NT2/D1 (cell line): ENCODE measurements around the gene CACNB3.

Experiments used
- DNase-seq: peaks from one replicate; pipeline ENCODE4 v3.0.0-alpha.2; 2011; ENCODE audit warnings: low read depth, low spot score
- H3K27me3 ChIP-seq: 2 replicates; pipeline ENCODE4 v1.6.0; 2011; ENCODE audit warnings: mild to moderate bottlenecking; ENCODE audit not compliant: insufficient read length, insufficient read depth
- H3K36me3 ChIP-seq: 2 replicates; pipeline ENCODE4 v1.6.1; 2011; ENCODE audit warnings: mild to moderate bottlenecking, low read length, mixed read lengths; ENCODE audit not compliant: insufficient read depth, insufficient read length
- H3K4me1 ChIP-seq: 2 replicates; pipeline ENCODE4 v1.5.1; 2011; ENCODE audit not compliant: insufficient read depth, insufficient read length
- H3K4me3 ChIP-seq: 2 replicates; pipeline ENCODE4 v1.5.1; 2011; ENCODE audit warnings: low read depth; ENCODE audit not compliant: insufficient read length
- H3K9ac ChIP-seq: 2 replicates; pipeline ENCODE4 v1.6.0; 2011; ENCODE audit warnings: low read depth; ENCODE audit not compliant: insufficient read length
- H3K9me3 ChIP-seq: 2 replicates; pipeline ENCODE4 v1.5.1; 2011; ENCODE audit warnings: mild to moderate bottlenecking, low read length; ENCODE audit not compliant: insufficient read depth
- SUZ12 ChIP-seq: IDR thresholded peaks from 2 replicates; pipeline ENCODE4 v1.6.1; 2011; ENCODE audit not compliant: insufficient read length, insufficient read depth; ENCODE audit errors: extremely low read depth
- YY1 ChIP-seq: IDR thresholded peaks from 2 replicates; pipeline ENCODE4 v1.6.1; 2011; ENCODE audit not compliant: insufficient read length, insufficient read depth
- ZNF274 ChIP-seq: IDR thresholded peaks from 2 replicates; pipeline ENCODE4 v1.6.1; 2011; ENCODE audit warnings: mild to moderate bottlenecking, low read depth, low read length

Gene CACNB3

GRCh38 chr12:48803675-48804074 lies 14.6 kb upstream of the CACNB3 start:
- TF ChIP-seq ZNF274 (no peak), SUZ12 (no peak), YY1 (no peak)
- no peak overlapping the region for H3K4me3 ChIP-seq
- no peaks in the 10 kb centered on the region for H3K36me3 ChIP-seq
- no peak for DNase-seq
- H3K9ac ChIP-seq = no peak overlapping the region
- no peaks in the 10 kb centered on the region for H3K27me3 ChIP-seq
- peaks cover 9% of the 10 kb centered on the region for H3K4me1 ChIP-seq
- H3K9me3 ChIP-seq = no peaks in the 10 kb centered on the region

GRCh38 chr12:48807981-48808380 lies 10.3 kb upstream of the CACNB3 start:
- Histone ChIP-seq H3K36me3 (no peaks in the 10 kb centered on the region), H3K9me3 (no peaks in the 10 kb centered on the region), H3K4me1 (peaks cover 27% of the 10 kb centered on the region), H3K27me3 (no peaks in the 10 kb centered on the region), H3K9ac (no peak overlapping the region), H3K4me3 (no peak overlapping the region)
- no peak for DNase-seq
- TF ChIP-seq SUZ12 (no peak), YY1 (no peak), ZNF274 (no peak)

- H3K27me3 ChIP-seq = no peaks in the 10 kb centered on the region
- H3K9me3 ChIP-seq = no peaks in the 10 kb centered on the region
- H3K4me1 ChIP-seq = peaks cover 27% of the 10 kb centered on the region
- TF ChIP-seq ZNF274 (no peak), SUZ12 (no peak), YY1 (no peak)
- peak overlapping the region; percentile 43 for H3K9ac ChIP-seq
- H3K36me3 ChIP-seq = no peaks in the 10 kb centered on the region
- DNase-seq = peak; percentile 48
- H3K4me3 ChIP-seq = no peak overlapping the region
These were observed 7.3 kb upstream of the CACNB3 start for GRCh38 chr12:48810903-48811431.

- Histone ChIP-seq H3K9ac (no peak overlapping the region), H3K36me3 (no peaks in the 10 kb centered on the region), H3K4me1 (peaks cover 27% of the 10 kb centered on the region), H3K9me3 (no peaks in the 10 kb centered on the region), H3K27me3 (peaks cover 6% of the 10 kb centered on the region), H3K4me3 (no peak overlapping the region)
- TF ChIP-seq ZNF274 (no peak), SUZ12 (no peak), YY1 (no peak)
- DNase-seq = no peak
These were observed 6.7 kb upstream of the CACNB3 start for GRCh38 chr12:48811437-48812090.

GRCh38 chr12:48812389-48812788 lies 5.9 kb upstream of the CACNB3 start:
- peak overlapping the region; percentile 37 for H3K9ac ChIP-seq
- no peaks in the 10 kb centered on the region for H3K36me3 ChIP-seq
- no peak for DNase-seq
- H3K9me3 ChIP-seq = no peaks in the 10 kb centered on the region
- peaks cover 14% of the 10 kb centered on the region for H3K27me3 ChIP-seq
- H3K4me3 ChIP-seq = no peak overlapping the region
- peaks cover 27% of the 10 kb centered on the region for H3K4me1 ChIP-seq
- TF ChIP-seq ZNF274 (no peak), YY1 (no peak), SUZ12 (no peak)

- Histone ChIP-seq H3K9me3 (no peaks in the 10 kb centered on the region), H3K4me1 (peaks cover 30% of the 10 kb centered on the region), H3K36me3 (no peaks in the 10 kb centered on the region), H3K27me3 (peaks cover 23% of the 10 kb centered on the region), H3K9ac (peak overlapping the region; percentile 90), H3K4me3 (peak overlapping the region; percentile 72)
- no peak for TF ChIP-seq ZNF274
- TF ChIP-seq YY1 = no peak
- TF ChIP-seq SUZ12 = no peak
- peak; percentile 55 for DNase-seq
These were observed 4.6 kb upstream of the CACNB3 start for GRCh38 chr12:48813465-48814261.

- Histone ChIP-seq H3K4me1 (peaks cover 31% of the 10 kb centered on the region), H3K4me3 (peak overlapping the region; percentile 72), H3K36me3 (no peaks in the 10 kb centered on the region), H3K27me3 (peaks cover 23% of the 10 kb centered on the region), H3K9ac (peak overlapping the region; percentile 90), H3K9me3 (no peaks in the 10 kb centered on the region)
- peak; percentile 49 for DNase-seq
- no peak for TF ChIP-seq SUZ12
- TF ChIP-seq ZNF274 = no peak
- TF ChIP-seq YY1 = no peak
These were observed 3.8 kb upstream of the CACNB3 start for GRCh38 chr12:48814262-48815125.
